Activated CD4-positive, alpha-beta T cell treated with anti-CD3 and anti-CD28 coated beads, Interleukin-2, Interleukin-6, amounts not matched to agents 100 ng/mL and 50 ng/mL, durations not matched to agents 16 hours and 8 hours (primary cell): ENCODE results near the gene PPP2R3C.
"Not testable (repeated sequence)": the region's sequence is repeated elsewhere in the genome, so short reads cannot be mapped to it uniquely, and the experiment has no call there.

Experiments
- DNase-seq: peaks from one replicate; pipeline ENCODE4 v3.0.0-alpha.2; 2020

PPP2R3C gene

DNA sequence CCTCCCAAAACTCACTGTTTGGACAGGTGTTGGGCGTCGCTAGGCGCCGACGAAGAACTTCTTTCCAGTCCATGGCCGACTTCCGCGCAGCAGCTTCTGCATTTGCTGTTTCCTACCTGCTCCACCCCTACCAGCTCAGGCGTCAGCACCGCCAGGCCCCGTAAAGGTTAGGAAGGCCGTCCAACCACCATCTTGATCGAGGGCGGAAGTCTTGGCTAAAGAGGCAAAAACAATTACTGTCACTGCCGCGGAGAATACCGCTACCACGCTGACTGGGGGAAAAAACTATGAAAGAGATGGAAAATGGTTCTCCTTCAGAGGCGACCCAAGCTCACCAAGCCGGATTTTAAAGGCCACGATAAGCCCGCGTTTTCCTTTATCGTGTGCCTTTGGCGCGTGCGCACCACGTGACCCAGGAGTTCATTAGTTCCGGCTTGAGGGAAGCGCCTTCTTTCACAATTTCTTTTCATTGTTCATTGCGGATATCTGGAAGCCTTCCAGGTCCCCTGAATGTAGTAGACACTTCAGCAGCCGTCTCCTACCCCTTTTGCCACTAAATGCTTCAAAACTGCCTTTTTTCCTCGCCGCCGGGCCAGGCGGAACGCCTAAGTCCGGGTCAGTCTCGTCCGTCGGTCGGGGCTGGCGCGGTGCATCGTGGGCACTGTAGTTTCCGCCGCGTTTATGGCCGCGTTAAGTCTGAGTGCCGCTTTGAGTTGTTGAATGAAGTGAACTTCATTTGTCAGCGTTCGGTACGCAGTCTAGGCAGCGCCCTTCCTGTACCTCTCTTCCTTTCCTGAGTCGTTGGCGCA, at the start of gene PPP2R3C, which contains the start of gene PRORP:
PPP2R3C (minus strand) TSS at position 104 of the 809 bp plus-strand sequence; CDS start at position 73, 31 bp downstream.
PRORP (plus strand) TSS at position 666 of the 809 bp plus-strand sequence. CDS start 694 bp downstream, outside the sequence.
- DNase-seq, result peak; percentile 95

DNA sequence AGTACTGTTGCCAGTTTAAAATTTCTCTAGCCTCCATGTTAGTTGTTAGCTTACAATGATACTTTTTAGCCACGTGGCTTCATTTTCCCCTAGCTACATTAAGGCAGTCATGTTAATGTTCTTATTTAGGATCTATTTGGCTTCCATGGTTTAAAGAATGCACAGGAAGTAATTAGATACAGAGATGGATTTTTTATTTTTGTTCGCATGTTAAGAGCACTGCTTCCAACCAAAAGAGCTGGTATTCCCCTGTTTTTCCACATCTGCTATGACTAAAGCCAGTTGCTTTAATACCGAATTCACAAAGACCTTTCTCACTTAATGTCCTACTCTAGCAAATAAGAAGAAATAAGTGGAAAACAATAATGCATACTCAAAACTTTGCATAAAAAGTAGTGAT, 45.7 kb upstream of the PPP2R3C start:
- DNase-seq, result no peak

DNA sequence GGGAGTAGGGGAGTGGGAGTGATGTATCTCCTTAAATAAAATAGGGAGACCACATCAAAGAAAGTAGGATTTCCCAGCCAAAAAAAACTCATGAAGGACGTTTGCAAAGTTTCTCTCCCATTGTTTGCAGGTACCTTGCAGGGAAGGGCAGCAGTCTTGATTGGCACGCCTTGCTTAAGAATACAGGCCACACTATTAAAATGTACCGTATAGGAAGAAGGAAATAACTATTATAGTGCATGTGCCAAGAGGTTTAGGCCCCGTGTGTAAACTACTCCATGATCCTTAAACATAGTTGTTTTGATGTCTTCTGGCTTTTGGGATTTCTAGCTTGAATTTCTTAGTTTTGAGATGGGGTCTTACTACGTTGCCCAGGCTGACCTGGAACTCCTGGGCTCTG, 43.1 kb upstream of the PPP2R3C start:
- no peak for DNase-seq

DNA sequence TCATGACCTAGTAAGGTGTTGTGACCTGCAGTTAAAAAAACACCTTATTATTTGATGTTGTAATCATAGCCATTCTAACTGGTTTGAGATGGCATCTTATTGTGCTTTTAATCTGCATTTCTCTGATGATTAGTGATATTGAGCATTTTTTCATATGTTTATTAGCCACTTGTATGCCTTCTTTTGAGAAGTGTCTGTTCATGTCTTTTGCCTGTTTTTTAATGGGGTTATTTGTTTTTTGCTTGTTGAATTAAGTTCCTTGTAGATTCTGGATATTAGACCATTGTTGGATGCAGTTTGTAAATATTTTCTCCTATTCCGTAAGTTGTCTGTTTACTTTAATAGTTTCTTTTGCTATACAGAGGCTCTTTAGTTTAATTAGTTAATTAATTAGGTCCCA, 41.6 kb upstream of the PPP2R3C start:
- no peak for DNase-seq

DNA sequence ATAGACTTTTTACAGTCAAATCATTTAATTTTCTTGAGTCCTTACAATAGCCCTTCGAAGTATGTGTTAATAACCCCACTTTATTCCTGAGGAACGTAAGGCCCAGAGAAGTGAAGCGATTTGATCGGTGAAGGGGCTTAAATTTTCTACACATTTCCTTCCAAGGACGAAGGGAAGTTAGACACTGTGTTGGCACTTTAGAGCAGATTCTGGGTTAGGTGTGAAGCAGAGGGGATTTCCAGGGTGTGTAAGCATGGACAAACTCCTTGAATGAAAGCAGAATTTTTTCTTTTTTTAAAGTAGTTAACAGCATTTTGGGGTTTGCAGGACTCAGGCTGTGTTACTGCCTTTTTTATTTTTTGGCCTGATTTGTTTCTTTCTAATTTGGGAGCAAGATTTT, 39.4 kb upstream of the PPP2R3C start:
- peak; percentile 69 for DNase-seq

DNA sequence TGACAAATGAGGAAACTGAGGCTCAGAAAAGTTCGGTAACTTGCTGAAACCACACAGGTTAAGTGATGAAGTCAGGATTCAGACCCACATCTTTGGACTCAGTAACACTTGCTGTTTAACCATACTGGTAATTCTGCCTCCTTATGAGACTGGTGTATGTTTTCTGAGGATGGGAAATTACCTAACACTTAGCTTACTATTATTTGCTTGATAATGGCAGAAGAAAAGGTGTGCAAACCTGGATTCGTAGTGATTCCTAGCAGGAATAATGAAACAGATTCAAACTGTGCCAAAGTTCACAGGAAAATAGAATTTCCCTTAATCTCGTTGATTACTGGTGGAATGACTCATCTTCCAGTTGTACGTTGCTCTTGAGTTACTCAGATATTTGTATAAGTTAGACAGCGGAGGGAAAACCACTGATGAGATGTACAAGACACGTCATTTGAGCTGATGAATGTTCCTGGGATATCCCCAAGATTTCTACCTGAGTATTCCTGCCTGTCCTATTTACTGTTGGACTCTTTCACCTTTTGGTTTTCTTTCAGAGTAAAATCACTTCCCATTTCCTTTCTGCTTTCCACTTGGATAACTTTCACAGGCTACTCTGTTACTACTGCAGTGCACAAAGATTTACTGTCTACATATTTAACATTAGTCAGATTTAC, 38.1 kb upstream of the PPP2R3C start:
- DNase-seq, result peak; percentile 53

DNA sequence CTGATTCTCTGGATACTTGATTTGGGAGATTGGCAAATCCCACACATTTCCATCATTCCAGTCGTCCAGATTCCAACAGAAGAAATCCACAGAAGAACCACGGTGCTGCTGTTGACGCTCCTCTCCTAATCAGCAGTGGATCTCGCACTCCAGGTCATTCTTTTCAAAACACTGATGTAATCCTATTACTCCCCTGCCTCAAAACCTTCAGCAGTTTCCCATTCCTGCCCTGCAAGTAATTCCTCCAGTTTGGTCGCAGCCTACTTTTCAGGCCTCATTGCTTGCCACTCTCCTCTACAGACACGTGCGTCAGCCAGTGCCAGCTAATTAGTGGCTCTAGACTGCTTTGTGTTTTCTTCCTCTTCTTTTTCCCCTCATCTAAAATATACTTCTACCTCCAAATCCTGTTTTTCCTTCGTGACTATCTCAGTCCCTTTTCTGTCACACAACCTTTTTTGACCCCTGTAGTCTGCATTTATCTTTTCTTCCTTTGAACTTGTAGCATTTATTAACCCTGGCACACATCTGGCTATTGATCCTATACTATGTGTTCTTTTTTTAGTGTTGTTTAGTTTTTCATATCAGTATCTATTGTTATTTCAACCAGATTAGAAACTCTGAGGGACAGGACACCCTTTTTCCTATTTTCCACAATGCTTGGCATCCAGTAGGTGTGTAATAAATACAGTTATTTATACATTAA, 37.3 kb upstream of the PPP2R3C start:
- no peak for DNase-seq

DNA sequence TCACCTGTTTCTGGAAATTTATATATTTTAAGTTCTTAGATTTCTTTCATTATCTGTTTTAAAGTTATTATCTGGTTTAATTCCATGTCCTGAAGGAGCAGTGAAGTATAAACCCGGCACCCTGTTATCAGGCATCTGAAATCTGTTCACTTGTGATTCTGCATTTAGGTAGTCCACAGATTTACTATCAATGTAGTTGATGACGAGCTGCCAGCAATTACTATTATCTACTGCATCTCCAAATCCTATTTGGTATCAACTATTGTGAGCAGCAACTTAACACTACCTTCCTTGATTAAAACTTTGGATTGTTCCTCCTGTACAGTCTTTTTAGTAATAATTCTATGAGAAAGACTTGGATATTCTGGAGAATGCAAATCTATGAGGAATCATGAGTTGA, 36.7 kb upstream of the PPP2R3C start:
- DNase-seq, result no peak

DNA sequence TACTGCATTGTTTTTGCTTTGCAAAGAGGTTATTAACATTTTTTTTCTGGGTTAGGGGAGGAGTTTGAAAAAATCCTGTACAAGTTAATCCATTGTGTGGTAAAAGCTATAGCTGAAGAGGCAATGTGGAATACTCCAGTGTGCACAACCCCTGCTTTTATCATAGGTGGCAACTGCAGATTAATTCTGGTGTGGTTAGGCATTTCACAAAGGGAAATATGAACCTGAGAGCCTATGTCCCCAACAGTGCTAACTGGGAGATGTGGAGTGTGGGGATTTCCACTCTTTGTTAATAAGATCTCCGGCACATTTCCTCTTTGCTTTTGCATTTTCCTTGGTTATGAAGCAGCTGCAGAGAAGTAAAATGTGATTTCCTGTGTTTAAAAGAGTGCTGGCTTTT, 34.2 kb upstream of the PPP2R3C start:
- peak; percentile 49 for DNase-seq

DNA sequence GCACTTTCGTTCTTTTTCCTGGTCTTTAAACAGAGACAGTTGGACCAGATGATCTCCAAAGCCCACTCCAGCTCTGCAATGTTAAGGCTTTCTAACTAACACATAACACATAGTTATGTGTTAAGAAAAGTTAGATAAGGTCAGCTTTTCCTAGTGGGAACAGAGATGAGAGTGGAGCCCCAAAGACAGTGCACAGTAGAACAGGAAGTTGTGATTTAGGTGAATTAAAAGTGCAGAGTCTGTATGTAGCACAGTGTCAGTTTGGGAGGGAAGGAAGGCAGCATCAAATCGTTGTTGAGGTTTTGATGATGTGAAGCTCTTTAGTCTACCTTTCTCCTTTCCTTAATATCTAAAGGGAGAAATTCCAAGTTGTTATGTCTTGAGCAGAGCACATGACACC, 32.2 kb upstream of the PPP2R3C start:
- DNase-seq, result no peak

DNA sequence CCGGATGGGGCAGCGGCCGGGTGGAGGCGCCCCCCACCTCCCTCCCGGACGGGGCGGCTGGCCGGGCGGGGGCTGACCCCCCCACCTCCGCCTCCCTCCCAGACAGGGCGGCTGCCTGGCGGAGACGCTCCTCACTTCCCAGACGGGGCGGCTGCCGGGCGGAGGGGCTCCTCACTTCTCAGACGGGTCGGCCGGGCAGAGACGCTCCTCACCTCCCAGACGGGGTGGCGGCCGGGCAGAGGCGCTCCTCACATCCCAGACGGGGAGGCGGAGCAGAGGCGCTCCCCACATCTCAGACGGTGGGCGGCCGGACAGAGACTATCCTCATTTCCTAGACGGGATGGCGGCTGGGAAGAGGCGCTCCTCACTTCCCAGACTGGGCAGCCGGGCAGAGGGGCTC, 30.7 kb upstream of the PPP2R3C start:
- DNase-seq, result not testable (repeated sequence)

DNA sequence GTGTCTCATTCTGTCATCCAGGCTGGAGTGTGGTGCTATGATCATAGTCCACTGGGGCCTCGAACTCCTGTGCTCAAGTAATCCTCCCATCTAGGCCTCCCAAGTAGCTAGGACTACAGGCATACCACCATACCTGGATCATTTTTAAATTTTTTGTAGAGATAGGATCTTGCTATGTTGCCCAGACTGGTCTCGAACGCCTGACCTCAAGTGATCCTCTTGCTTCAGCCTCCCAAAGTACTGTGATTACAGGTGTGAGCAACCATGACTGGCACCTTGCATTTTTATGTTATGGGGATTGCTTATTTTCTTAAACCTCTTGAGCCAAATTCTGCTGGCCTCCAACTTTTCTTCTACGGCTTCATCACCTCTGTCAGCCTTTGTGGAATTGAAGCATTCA, 27.4 kb upstream of the PPP2R3C start:
- no peak for DNase-seq

DNA sequence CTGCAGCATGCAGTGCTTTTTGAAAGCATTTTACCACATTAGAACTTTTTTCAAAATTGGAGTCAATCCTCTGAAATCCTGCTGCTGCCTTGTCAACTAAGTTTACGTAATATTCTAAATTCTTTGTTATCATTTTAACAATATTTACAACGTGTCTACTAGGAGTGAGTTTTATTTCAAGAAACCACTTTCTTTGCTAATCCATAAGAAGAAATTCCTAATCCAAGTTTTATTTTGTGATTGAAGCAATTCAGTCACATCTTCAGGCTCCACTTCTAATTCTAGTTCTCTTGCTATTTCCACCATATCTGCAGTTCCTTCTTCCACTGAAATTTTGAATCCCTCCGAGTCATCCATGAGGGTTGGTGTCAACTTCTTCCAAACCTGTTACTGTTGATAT, 25.9 kb upstream of the PPP2R3C start:
- no peak for DNase-seq

DNA sequence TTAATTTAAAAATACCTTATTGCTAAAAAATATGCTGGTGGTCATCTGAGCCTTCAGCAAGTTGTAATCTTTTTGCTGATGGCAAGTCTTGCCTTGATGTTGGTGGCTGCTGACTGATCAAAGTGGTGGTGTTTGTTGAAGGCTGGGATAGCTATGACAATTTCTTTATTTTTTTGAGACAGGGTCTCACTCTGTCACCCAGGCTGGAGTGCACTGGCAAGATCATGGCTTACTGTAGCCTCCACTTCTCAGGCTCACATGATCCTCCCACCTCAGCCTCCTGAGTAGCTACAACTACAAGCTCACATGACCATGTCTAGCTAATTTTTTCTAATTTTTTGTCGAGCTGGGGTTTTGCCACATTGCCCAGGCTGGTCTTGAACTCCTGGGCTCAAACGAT, 25.4 kb upstream of the PPP2R3C start:
- no peak for DNase-seq

DNA sequence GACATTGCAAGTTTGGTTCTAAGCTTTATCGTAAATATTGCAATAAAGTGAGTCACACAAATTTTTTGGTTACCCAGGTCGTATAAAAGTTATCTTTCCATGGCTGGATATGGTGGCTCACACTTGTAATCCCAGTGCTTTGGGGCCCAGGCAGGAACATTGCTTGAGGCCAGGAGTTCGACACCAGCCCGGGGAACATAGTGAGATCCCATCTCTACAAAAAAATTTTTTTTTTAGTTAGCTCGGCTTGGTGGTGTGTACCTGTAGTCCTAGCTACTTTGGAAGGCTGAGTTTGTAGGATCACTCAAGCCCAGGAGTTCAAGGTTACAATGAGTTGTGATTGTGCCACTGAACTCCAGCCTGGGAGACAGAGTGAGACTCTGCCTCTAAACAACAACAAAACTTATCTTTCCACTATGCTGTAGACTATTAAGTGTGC, 24.9 kb upstream of the PPP2R3C start:
- DNase-seq, result no peak

DNA sequence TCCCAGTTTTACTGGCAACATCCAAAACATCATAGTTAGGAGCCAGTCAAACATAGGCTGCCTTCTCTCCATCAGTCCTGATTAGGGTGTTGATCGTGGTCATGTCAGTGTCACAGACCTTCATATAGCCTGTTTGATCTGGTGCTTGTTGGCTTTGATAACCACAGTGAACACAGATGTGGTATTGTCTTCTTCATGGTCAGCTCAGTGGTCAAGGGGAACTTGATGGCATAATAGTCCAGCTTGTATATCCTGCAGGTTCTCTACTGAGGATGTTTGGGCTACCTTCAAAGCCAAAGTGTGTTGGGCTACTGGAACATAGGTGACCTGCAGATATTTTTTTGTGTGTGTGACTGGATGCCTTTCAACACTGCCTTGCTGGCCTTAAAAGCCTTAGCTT, 22.2 kb upstream of the PPP2R3C start:
- DNase-seq, result no peak

DNA sequence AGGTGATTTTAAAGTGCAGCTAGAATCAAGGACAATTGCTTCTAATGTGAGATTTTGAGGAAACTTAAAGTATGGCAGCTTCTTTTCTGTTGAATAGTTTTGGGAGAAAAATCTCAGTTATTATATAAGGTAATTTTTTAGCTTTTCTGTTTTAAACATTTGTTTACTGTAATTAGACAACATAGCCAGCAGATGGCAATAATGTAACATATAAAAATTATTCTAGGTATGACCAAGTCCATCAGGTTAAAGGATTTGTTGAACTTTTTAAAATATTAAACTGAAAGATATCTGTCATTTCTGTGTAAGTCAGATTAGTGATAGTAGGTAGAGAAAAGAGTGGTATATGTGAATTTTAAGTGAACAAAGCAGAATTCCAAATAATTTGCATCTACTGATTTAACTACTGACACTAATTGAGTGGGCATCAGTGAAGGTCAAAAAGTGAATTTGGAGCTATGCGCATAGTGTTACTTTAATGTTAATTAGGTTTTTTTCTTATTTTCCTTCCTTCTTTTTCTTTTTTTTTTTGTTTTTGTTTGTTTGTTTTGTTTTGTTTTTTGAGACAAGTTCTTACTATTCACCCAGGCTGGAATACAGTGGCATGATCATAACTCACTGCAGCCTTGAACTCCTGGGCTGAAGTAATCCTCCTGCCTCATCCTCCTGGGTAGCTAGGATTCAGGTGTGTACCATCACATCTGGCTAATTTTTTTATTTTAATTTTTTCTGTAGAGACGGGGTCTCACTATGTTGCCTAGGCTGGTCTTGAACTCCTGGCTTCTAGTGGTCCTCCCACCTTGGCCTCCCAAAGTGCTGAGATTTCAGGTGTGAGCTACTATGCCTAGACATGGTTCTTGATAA, 19.2 kb upstream of the PPP2R3C start:
- peak; percentile 39 for DNase-seq

DNA sequence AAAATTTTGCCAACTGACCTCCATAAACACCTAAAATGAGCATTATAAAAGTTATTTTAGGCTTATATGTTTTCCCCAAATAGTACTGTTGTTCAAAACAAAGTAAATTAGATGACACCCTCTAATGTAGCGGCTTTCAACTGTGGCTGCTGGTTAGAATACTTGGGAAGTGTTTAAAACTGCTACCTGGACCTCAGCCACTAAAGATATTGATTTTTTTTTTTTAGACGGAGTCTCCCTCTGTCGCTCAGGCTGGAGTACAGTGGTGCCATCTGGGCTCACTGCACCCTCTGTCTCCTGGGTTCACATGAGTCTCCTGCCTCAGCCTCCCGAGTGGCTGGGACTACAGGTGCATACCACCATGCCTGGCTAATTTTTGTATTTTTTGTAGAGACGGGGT, 16.8 kb upstream of the PPP2R3C start:
- DNase-seq, result no peak

DNA sequence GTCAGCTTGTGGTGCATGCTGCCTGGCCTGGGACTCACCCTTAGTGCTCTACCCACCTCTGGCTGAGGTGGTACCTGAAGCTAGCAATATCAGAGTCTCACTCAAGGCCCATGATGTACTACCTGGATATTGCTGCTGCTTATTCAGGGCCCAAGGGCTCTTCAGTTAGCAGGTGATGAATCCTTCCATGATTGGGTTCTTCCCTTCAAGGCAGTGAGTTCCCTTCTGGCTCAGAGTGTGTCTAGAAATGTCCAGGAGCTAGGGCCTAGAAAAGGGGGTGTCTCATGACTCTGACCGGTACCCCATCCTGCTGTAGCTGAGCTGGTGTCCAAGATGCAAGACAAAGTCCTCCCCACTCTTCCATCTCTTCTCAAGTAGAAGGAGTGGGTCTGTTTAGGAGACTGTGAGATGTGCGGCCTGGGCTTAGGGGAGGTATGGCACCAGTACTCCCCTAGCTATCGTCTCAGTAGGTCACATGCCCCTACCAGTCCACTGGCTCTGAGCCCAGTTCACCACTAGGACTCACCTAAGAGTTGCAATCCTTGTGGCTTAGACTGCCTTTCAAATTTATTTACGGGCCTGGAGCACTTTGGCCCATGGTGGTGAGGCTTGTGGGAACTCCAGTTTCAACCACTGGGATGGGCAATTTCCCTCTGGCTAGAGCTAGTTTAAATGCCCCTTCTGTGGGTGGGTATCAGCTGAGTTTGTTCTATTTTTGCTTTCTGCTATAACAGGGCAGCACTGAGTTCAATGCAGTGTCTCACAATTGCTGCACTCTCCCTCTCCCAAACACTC, 12.7 kb upstream of the PPP2R3C start:
- no peak for DNase-seq

DNA sequence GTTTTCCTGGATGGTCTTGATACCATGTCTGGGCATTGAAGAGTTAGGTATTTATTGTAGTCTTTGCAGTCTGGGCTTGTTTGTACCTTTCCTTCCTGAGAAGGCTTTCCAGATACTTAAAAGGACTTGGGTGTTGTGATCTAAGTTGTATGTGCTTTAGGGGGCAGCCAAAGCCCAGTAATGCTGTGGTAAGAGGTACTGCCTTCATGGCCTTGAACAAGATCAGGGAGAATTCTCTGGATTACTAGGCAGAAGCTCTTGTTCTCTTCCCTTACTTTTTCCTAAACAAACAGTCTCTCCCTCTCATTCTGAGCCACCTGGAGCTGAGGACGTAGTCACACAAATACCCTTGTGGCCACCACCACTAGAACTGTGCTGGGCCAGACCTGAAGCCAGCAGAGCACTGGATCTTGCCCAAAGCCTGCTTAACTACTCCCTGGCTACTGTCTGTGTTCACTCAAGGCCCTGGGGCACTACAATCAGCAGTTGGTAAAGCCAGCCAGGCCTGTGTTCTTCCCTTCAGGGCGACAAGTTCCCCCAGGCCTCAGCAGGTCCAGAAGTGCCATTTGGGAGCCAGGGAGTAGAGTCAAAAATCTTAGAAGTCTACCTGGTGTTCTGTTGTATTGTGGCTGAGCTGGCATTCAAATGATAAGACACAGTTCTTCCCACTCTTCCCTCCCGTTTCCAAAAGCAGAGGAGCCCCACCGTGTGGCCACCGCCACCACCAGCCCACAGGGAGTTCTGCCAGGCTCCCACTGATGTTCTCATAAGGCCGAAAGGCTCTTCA, 11.9 kb upstream of the PPP2R3C start:
- no peak for DNase-seq

DNA sequence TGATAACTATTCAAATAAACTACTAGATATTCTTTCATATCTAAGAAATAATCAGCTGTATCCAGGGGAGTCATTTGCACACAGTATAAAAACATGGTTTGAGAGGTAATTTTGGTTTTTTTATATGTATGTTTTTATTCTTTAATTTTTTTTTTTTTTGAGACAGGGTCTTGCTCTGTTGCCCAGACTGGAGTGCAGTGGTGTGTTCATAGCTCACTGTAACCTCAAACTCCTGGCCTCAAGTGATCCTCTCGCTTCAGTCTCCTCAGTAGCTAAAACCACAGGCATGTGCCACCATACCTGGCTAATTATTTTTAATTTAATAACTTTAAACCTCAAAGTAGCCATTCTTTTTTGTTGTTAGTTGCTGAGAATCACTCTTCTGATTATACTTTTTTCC, 2.3 kb upstream of the PPP2R3C start:
- DNase-seq, result no peak
